ENCODE results near the gene DDX50. TPM values are rescaled to one million over a fixed set of nuclear protein-coding genes. Genes with fewer than 3 reads are reported as not detected.

The DDX50 gene, protein sequence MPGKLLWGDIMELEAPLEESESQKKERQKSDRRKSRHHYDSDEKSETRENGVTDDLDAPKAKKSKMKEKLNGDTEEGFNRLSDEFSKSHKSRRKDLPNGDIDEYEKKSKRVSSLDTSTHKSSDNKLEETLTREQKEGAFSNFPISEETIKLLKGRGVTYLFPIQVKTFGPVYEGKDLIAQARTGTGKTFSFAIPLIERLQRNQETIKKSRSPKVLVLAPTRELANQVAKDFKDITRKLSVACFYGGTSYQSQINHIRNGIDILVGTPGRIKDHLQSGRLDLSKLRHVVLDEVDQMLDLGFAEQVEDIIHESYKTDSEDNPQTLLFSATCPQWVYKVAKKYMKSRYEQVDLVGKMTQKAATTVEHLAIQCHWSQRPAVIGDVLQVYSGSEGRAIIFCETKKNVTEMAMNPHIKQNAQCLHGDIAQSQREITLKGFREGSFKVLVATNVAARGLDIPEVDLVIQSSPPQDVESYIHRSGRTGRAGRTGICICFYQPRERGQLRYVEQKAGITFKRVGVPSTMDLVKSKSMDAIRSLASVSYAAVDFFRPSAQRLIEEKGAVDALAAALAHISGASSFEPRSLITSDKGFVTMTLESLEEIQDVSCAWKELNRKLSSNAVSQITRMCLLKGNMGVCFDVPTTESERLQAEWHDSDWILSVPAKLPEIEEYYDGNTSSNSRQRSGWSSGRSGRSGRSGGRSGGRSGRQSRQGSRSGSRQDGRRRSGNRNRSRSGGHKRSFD
- total RNA-seq: 10 to 100 TPM; 14.2 to 45.3 (median 31.4) TPM
- 10 to 100 TPM; 13.3 to 44.4 (median 18.7) TPM for polyA plus RNA-seq
- long read RNA-seq, donor 1, transcript DDX50-201 (15 exons, 2,538 nt): major isoform, 8 of 14 reads
- long read RNA-seq, donor 1, partial matches to known transcripts: 6 of 14 reads
- long read RNA-seq, donor 1, other reads (novel, unspliced or antisense): 0 of 14 reads
- long read RNA-seq, donor 2, transcript DDX50-201 (15 exons, 2,538 nt): major isoform, 5 of 5 reads
- long read RNA-seq, donor 2, partial matches to known transcripts: 0 of 5 reads
- long read RNA-seq, donor 2, other reads (novel, unspliced or antisense): 0 of 5 reads
- long read RNA-seq, donor 3, transcript DDX50-201 (15 exons, 2,538 nt): major isoform, 8 of 8 reads
- long read RNA-seq, donor 3, partial matches to known transcripts: 0 of 8 reads
- long read RNA-seq, donor 3, other reads (novel, unspliced or antisense): 0 of 8 reads
- long read RNA-seq, donor 4, transcript DDX50-201 (15 exons, 2,538 nt): major isoform, 10 of 18 reads
- long read RNA-seq, donor 4, partial matches to known transcripts: 5 of 18 reads
- long read RNA-seq, donor 4, other reads (novel, unspliced or antisense): 3 of 18 reads
- long read RNA-seq, donor 5, transcript DDX50-201 (15 exons, 2,538 nt): major isoform, 46 of 52 reads
- long read RNA-seq, donor 5, partial matches to known transcripts: 3 of 52 reads
- long read RNA-seq, donor 5, other reads (novel, unspliced or antisense): 3 of 52 reads
- long read RNA-seq, donor 6, partial matches to known transcripts: 7 of 12 reads
- long read RNA-seq, donor 6, other reads (novel, unspliced or antisense): 1 of 12 reads
- long read RNA-seq, donor 7, partial matches to known transcripts: 0 of 2 reads
- long read RNA-seq, donor 7, other reads (novel, unspliced or antisense): 0 of 2 reads
- long read RNA-seq, donor 8, transcript DDX50-201 (15 exons, 2,538 nt): major isoform, 10 of 10 reads
- long read RNA-seq, donor 8, partial matches to known transcripts: 0 of 10 reads
- long read RNA-seq, donor 8, other reads (novel, unspliced or antisense): 0 of 10 reads
- long read RNA-seq, donor 9, transcript DDX50-201 (15 exons, 2,538 nt): major isoform, 9 of 9 reads
- long read RNA-seq, donor 9, partial matches to known transcripts: 0 of 9 reads
- long read RNA-seq, donor 9, other reads (novel, unspliced or antisense): 0 of 9 reads
- long read RNA-seq, donor 10, transcript DDX50-201 (15 exons, 2,538 nt): major isoform, 6 of 6 reads
- long read RNA-seq, donor 10, partial matches to known transcripts: 0 of 6 reads
- long read RNA-seq, donor 10, other reads (novel, unspliced or antisense): 0 of 6 reads

DNA sequence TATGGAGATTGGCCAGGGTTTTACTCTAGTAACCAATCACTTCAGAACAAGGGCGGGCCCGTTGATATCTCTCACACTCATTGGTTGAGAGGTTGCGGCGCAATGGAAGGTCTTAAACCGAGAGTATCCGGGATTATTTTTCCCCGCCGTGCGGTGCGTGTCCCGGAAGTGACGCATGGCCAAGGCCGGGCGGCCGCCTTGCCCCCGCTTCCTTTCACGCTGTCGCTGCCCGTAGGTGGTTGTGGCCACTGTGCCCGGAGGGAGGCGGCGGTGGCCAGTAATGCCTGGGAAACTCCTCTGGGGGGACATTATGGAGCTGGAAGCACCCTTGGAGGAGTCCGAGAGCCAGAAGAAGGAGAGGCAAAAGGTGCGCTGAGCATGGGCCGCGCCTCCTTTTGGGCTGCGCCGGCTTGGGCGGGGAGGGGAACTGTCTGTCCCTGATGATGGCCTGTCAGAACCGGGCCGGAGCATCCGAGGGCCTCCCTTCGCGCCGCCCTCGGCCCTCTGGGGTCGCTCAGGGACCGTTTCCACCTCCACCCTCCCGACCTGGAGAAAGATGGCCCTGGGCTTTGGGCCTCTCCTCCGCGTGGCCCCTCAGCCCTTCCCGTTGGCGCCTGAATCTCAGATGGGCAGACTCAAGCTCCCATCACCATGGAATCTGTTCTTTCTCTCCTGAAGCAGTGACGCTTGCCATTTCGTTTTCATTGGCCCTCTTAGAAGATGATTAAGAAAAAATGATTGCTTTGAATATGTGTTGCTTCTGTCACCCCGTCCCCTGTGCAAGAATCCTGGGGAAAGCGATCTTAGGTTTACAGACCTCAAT lies at the start of gene DDX50:
TSS of gene DDX50 (plus strand) at position 211 of the 823 bp plus-strand sequence. CDS start at position 281, 70 bp downstream.
- H3K9me3 ChIP-seq (replicated peaks in 1 of 3): no peaks in the 10 kb centered on the region
- peak within 1 kb of the TSS; percentile 67 to 94 (median 86) for H3K4me3 ChIP-seq
- peak; percentile 81 for TF ChIP-seq POLR2A (IDR thresholded peaks at IDR 0.05)
- TF ChIP-seq, protein P1, sequence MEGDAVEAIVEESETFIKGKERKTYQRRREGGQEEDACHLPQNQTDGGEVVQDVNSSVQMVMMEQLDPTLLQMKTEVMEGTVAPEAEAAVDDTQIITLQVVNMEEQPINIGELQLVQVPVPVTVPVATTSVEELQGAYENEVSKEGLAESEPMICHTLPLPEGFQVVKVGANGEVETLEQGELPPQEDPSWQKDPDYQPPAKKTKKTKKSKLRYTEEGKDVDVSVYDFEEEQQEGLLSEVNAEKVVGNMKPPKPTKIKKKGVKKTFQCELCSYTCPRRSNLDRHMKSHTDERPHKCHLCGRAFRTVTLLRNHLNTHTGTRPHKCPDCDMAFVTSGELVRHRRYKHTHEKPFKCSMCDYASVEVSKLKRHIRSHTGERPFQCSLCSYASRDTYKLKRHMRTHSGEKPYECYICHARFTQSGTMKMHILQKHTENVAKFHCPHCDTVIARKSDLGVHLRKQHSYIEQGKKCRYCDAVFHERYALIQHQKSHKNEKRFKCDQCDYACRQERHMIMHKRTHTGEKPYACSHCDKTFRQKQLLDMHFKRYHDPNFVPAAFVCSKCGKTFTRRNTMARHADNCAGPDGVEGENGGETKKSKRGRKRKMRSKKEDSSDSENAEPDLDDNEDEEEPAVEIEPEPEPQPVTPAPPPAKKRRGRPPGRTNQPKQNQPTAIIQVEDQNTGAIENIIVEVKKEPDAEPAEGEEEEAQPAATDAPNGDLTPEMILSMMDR (IDR thresholded peaks at IDR 0.05): peak in 4 of 6 experiments; percentile 12 to 42 (median 35)
- intact Hi-C loops (cut with DNase I): no loop called here
- H3K4me1 ChIP-seq (replicated peaks in 1 of 2): peaks cover 4 to 20% of the 10 kb centered on the region in 2 donors
- no peaks in the 10 kb centered on the region for H3K36me3 ChIP-seq (replicated peaks in 1 of 2)
- peak; percentile 98 to 100 (median 99) for DNase-seq
- 0 to 1% (median 0%) methylated on average over 39 to 47 of the region's 47 CpGs for WGBS, 4 donors
- H3K27me3 ChIP-seq: no peaks in the 10 kb centered on the region
- peak within 1 kb of the TSS; percentile 93 to 100 (median 99) for H3K27ac ChIP-seq

GRCh38 chr10:68856352-68856751 lies 44.8 kb upstream of the DDX50 start:
- intact Hi-C loops (cut with DNase I): no loop called here
- H3K27ac ChIP-seq: no peak overlapping the region
- H3K9me3 ChIP-seq (replicated peaks in 1 of 3): peaks cover 0 to 9% (median 0%) of the 10 kb centered on the region in 3 donors
- DNase-seq: no peak
- H3K4me1 ChIP-seq (replicated peaks in 1 of 2): no peaks in the 10 kb centered on the region
- WGBS, 4 donors: 67 to 85% (median 78%) methylated on average over 6 of the region's 6 CpGs
- no peaks in the 10 kb centered on the region for H3K36me3 ChIP-seq (replicated peaks in 1 of 2)
- TF ChIP-seq, protein P1 (IDR thresholded peaks at IDR 0.05): no peak
- TF ChIP-seq POLR2A (IDR thresholded peaks at IDR 0.05): no peak
- no peak overlapping the region for H3K4me3 ChIP-seq
- H3K27me3 ChIP-seq: no peaks in the 10 kb centered on the region

DNA sequence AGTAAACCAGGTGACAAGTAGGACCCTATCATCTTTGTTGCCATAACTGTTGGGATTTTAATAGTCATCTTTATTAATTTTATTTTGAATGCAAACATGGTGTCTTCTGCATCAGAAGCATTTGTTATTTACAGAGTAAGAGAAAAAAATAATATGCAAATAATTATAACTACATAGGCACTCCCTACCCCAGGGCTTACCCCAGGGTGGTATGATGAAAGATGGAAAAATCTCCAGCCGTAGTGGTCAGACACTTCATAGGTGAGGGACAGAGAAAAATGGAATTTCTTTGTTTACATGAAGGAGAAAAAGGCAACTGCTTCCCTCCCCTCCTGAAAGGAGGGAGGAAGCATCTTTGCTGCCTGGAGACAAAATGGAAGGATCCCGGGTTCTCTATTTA lies 44.1 kb upstream of the DDX50 start:
- Histone ChIP-seq H3K9me3 (replicated peaks in 1 of 3) (peaks cover 0 to 12% (median 0%) of the 10 kb centered on the region in 3 donors), H3K27ac (no peak overlapping the region), H3K36me3 (replicated peaks in 1 of 2) (no peaks in the 10 kb centered on the region), H3K4me3 (no peak overlapping the region), H3K27me3 (no peaks in the 10 kb centered on the region), H3K4me1 (replicated peaks in 1 of 2) (no peaks in the 10 kb centered on the region)
- TF ChIP-seq, protein P1 (IDR thresholded peaks at IDR 0.05): no peak
- no peak for TF ChIP-seq POLR2A (IDR thresholded peaks at IDR 0.05)
- no peak for DNase-seq
- 77 to 87% (median 81%) methylated on average over 2 of the region's 2 CpGs for WGBS, 4 donors
- intact Hi-C loops (cut with DNase I): no loop called here
